ENCODE results near the gene PSD4. TPM values are rescaled to one million over a fixed set of nuclear protein-coding genes. Genes with fewer than 3 reads are reported as not detected.

The PSD4 gene
- total RNA-seq, 2 donors from 2014 or later = 13.1 to 16.9 TPM

DNA sequence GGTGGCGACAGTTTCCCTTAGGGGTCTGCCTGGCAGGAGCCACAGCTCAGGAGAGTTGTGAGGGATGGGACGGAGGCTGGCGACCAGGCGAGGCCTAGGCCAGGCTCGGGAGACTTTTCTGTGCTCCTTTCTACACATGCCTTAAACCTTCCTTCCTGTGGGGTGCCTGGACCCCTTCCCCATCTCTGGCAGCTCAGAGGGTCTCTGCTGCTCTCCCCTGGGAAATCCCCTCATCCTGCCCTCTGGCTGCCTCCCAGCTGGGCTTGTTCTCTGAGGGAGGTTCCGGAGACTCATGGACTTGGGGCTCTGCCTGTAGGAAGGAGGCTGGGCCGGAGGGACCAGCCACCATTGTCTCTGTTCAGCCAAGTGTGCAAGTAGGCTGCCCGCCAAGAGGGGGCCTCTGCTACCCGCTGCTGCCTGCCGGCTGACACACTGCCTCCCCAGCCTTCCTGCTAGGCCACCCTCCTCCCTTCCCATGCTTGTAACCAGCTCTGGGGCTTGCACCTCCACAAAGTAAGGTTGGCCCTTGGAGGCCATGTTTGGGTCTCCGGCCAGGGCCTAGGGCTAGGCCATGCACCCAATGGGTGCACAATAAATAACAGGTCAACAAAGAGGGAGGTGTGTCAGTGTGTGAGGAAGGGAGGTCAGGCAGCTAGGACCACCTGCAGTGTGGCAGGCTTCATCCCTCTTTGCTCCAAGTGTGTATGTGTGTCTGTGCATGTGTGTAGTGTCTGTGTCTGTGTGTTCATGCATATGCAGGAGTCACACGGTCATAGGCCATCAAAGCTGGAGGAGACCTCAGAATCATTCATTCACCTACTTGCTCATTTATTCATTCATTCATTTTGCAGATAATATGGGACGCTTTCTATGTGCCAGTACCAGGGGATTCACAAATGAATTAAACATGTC lies 28.8 kb downstream of the PSD4 start:
- H3K4me1 ChIP-seq (ENCODE audit: control insufficient read depth in 1 of 2, low read depth in 2 of 2) = peaks cover 0 to 7% of the 10 kb centered on the region in 2 donors
- H3K4me3 ChIP-seq = no peak overlapping the region
- no peaks in the 10 kb centered on the region for H3K36me3 ChIP-seq
- TF ChIP-seq, protein P1, sequence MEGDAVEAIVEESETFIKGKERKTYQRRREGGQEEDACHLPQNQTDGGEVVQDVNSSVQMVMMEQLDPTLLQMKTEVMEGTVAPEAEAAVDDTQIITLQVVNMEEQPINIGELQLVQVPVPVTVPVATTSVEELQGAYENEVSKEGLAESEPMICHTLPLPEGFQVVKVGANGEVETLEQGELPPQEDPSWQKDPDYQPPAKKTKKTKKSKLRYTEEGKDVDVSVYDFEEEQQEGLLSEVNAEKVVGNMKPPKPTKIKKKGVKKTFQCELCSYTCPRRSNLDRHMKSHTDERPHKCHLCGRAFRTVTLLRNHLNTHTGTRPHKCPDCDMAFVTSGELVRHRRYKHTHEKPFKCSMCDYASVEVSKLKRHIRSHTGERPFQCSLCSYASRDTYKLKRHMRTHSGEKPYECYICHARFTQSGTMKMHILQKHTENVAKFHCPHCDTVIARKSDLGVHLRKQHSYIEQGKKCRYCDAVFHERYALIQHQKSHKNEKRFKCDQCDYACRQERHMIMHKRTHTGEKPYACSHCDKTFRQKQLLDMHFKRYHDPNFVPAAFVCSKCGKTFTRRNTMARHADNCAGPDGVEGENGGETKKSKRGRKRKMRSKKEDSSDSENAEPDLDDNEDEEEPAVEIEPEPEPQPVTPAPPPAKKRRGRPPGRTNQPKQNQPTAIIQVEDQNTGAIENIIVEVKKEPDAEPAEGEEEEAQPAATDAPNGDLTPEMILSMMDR (IDR thresholded peaks at IDR 0.05) = no peak
- no peaks in the 10 kb centered on the region for H3K9me3 ChIP-seq
- DNase-seq (ENCODE audit: low spot score) = no peak
- ATAC-seq (ENCODE audit: insufficient number of reproducible peaks, low FRiP score, low read depth) = no peak
- no peak overlapping the region for H3K27ac ChIP-seq
- no peaks in the 10 kb centered on the region for H3K27me3 ChIP-seq (replicated peaks; ENCODE audit: insufficient read depth)

DNA sequence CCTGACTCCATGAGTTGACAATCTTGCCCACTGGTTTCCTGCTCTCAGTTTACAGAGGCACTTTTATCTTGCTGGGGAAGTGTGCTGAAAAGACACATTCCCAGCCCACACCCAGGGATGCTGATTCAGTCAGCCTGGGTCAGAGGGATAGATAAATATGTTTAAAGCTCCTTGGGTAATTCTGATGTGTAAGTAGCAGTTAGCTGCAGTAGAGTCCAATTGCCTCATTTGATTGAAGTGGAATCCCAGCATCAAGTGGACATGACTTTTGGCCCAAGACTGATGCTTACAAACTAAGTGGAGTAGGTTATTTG lies 29.4 kb downstream of the PSD4 start:
- Histone ChIP-seq H3K4me3 (no peak overlapping the region), H3K36me3 (no peaks in the 10 kb centered on the region), H3K9me3 (no peaks in the 10 kb centered on the region), H3K27ac (no peak overlapping the region), H3K27me3 (replicated peaks; ENCODE audit: insufficient read depth) (no peaks in the 10 kb centered on the region), H3K4me1 (ENCODE audit: control insufficient read depth in 1 of 2, low read depth in 2 of 2) (peaks cover 0 to 7% of the 10 kb centered on the region in 2 donors)
- TF ChIP-seq, protein P1 (IDR thresholded peaks at IDR 0.05) = no peak
- no peak for DNase-seq (ENCODE audit: low spot score)
- no peak for ATAC-seq (ENCODE audit: insufficient number of reproducible peaks, low FRiP score, low read depth)

DNA sequence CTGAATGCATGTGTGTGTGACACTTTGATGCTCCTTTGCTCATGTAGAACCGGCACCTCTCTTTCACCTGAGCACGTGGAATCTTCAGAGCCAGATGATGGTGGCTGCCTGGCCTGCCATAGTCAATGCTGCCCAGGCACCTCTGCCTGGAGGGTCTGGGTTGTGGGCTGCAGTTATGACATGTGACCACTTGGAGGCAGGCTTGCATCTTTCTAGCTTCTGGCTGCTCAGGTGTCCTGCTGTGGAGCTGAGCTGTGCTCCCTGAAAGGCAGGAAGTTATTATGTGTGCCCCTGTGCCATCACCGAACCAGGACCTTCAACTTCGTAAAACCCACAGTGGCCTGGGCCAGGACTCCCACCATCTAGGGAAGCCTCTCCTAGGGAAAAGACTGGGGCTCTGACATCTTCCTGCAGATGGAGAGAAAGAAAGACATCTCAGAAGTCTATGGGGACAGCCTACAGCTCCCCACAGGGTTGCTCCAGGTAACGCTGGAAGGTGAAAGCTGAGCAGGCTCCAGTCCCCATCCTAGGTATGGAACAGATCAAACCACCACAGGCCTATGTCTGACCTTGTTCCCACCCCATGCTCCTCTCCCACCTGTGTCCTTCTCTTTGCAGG lies 30.2 kb downstream of the PSD4 start:
- no peaks in the 10 kb centered on the region for H3K4me1 ChIP-seq (ENCODE audit: control insufficient read depth in 1 of 2, low read depth in 2 of 2)
- ATAC-seq (ENCODE audit: insufficient number of reproducible peaks, low FRiP score, low read depth) (no peak), DNase-seq (ENCODE audit: low spot score) (no peak)
- H3K27ac ChIP-seq = no peak overlapping the region
- H3K9me3 ChIP-seq = no peaks in the 10 kb centered on the region
- TF ChIP-seq, protein P1 (IDR thresholded peaks at IDR 0.05) = peak; percentile 75
- no peak overlapping the region for H3K4me3 ChIP-seq
- H3K27me3 ChIP-seq (replicated peaks; ENCODE audit: insufficient read depth) = no peaks in the 10 kb centered on the region
- H3K36me3 ChIP-seq = no peaks in the 10 kb centered on the region

DNA sequence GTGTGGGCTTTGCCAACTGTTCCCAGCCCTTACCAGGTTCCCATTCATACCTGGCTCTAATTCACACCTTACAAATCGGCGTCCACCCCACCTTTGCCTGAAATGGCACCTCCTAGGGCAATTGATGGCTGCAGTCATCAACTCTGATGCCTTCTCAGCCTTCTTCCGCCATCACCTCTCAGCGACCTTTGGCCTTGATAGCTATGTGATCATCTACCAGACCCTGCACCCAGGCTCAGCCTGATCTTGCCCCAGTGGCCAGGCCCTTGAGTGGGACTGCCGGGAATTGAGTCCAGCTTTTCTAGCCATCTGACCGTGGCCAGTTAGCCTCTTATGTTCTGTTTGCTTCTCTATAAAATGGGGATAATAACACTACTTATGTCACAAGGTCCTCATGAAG lies 32.5 kb downstream of the PSD4 start:
- no peak overlapping the region for H3K27ac ChIP-seq
- ATAC-seq (ENCODE audit: insufficient number of reproducible peaks, low FRiP score, low read depth) (no peak), DNase-seq (ENCODE audit: low spot score) (no peak)
- no peaks in the 10 kb centered on the region for H3K9me3 ChIP-seq
- H3K4me3 ChIP-seq = no peak overlapping the region
- H3K4me1 ChIP-seq (ENCODE audit: control insufficient read depth in 1 of 2, low read depth in 2 of 2) = peaks cover 0 to 5% of the 10 kb centered on the region in 2 donors
- TF ChIP-seq, protein P1 (IDR thresholded peaks at IDR 0.05) = no peak
- no peaks in the 10 kb centered on the region for H3K36me3 ChIP-seq
- no peaks in the 10 kb centered on the region for H3K27me3 ChIP-seq (replicated peaks; ENCODE audit: insufficient read depth)

DNA sequence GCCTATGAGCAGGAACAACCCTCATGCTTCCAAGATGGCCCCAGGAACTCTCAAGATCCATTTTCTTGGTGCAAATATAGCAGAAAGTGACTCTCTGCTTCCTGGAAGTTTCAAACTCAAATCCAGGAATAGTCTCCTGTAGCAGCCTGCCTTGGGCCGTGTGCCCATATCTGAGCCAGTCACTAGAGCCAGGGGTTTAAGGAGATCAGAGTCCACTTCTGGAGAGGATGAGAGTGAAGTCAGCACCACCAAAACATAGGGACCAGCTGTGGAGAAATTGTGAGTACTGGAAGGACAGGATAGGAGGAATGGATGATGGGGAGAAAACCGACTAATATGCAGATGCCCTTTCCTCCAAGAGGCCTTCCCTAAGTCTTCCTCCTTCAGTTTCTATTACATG lies 33.2 kb downstream of the PSD4 start:
- peaks cover 0 to 12% of the 10 kb centered on the region in 2 donors for H3K4me1 ChIP-seq (ENCODE audit: control insufficient read depth in 1 of 2, low read depth in 2 of 2)
- no peaks in the 10 kb centered on the region for H3K9me3 ChIP-seq
- ATAC-seq (ENCODE audit: insufficient number of reproducible peaks, low FRiP score, low read depth) = no peak
- no peak overlapping the region for H3K4me3 ChIP-seq
- DNase-seq (ENCODE audit: low spot score) = no peak
- TF ChIP-seq, protein P1 (IDR thresholded peaks at IDR 0.05) = no peak
- H3K27ac ChIP-seq = no peak overlapping the region
- no peaks in the 10 kb centered on the region for H3K27me3 ChIP-seq (replicated peaks; ENCODE audit: insufficient read depth)
- H3K36me3 ChIP-seq = no peaks in the 10 kb centered on the region
